Activated naive CD4-positive, alpha-beta T cell treated with anti-CD3 and anti-CD28 coated beads, Interleukin-2, amount 50 U/mL, for 72 hours (primary cell): Measurements from ENCODE around the gene GSG1. TPM values are rescaled to one million over a fixed set of nuclear protein-coding genes. Genes with fewer than 3 reads are reported as not detected.
"Not testable (repeated sequence)": the region's sequence is repeated elsewhere in the genome, so short reads cannot be mapped to it uniquely, and the experiment has no call there.

Source experiments
- ATAC-seq, 2 donors: fragments of 150-1000 bp; cut with Tn5 transposase; 2 replicates each; pipeline ENCODE4 v1.10.0; 2021; ENCODE audit warnings: mild to moderate bottlenecking in 2 of 2, moderate library complexity in 2 of 2
- DNase-seq, 2 donors: peaks; one replicate each; pipeline ENCODE4 v3.0.0; 2021 to 2022; ENCODE audit warnings: low spot score in 2 of 2
- H3K27ac Mint-ChIP-seq, 2 donors: one replicate each; pipeline ENCODE4 v1.8.0; 2022; ENCODE audit warnings: mild to moderate bottlenecking in 2 of 2, mixed read lengths in 2 of 2
- H3K36me3 Mint-ChIP-seq, 2 donors: one replicate each; pipeline ENCODE4 v1.8.0; 2022; ENCODE audit warnings: mixed read lengths in 2 of 2
- H3K9me3 Mint-ChIP-seq, 2 donors: one replicate each; pipeline ENCODE4 v1.8.0; 2022; ENCODE audit warnings: mixed read lengths in 2 of 2
- total RNA-seq, 2 donors: library from RNA; stranded (reverse); gene quantifications; one replicate each; pipeline ENCODE4 v1.2.3, GENCODE V29; 2022

The GSG1 gene
- total RNA-seq, 2 donors from 2014 or later: not detected

DNA sequence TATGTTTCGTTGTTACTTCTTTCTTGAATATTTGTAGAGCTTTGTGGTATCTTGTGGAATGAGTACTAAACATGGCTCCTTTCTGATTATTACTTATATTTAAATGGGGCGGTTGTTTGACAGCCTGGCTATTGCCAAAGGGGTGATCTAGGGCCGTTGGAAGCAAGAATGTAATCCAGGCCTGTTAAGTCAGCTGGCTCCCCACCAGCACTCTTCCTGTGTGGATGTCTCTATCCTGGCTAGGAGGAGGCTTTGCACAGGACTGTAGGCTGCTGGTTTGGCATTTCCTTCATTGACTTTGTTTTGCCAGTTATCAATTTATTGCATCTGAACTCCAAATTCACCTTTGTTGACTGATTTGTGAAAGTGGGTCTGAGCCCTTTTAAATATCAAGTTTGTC lies 53.7 kb downstream of the GSG1 start:
- DNase-seq: no peak
- peaks cover 0 to 16% of the 10 kb centered on the region in 2 donors for H3K36me3 Mint-ChIP-seq
- no peak for ATAC-seq
- no peaks in the 10 kb centered on the region for H3K9me3 Mint-ChIP-seq
- H3K27ac Mint-ChIP-seq: no peak overlapping the region

- ATAC-seq: peak; percentile 33 to 90
- peaks cover 0 to 8% of the 10 kb centered on the region in 2 donors for H3K36me3 Mint-ChIP-seq
- no peak for DNase-seq
- H3K9me3 Mint-ChIP-seq: no peaks in the 10 kb centered on the region
- peak overlapping the region in 1 of 2 donors; percentile 79 for H3K27ac Mint-ChIP-seq
These were observed 56.5 kb downstream of the GSG1 start for GRCh38 chr12:13046964-13047363.

DNA sequence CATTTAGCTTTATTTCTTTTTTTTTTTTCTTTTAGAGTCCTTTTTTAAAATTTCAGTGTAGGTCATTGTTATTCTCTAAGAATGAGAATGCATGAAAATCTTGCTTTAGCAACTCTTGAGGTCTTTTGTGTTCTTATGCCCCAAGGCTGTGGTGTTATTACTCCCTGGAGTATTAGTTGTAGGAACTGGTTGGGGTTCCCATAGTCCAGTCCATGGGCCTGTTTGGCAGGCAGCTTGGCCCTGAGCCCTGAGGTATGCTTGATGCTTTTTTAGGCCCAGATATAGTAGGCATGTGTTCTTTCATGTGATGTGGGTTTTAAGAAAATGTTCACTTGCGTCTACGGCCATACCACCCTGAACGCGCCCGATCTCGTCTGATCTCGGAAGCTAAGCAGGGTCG lies 57.7 kb downstream of the GSG1 start:
- peaks cover 0 to 8% of the 10 kb centered on the region in 2 donors for H3K36me3 Mint-ChIP-seq
- no peaks in the 10 kb centered on the region for H3K9me3 Mint-ChIP-seq
- no peak for DNase-seq
- ATAC-seq: no peak
- peak overlapping the region in 1 of 2 donors; percentile 53 for H3K27ac Mint-ChIP-seq

- H3K27ac Mint-ChIP-seq: peak overlapping the region in 1 of 2 donors; percentile 81
- ATAC-seq (no peak), DNase-seq (no peak)
- no peaks in the 10 kb centered on the region for H3K9me3 Mint-ChIP-seq
- H3K36me3 Mint-ChIP-seq: peaks cover 0 to 8% of the 10 kb centered on the region in 2 donors
These were observed 58.6 kb downstream of the GSG1 start for GRCh38 chr12:13044906-13045299.

- H3K36me3 Mint-ChIP-seq: peaks cover 0 to 8% of the 10 kb centered on the region in 2 donors
- peak; percentile 82 to 94 for ATAC-seq
These were observed 59.2 kb downstream of the GSG1 start, which contains the start of gene FAM234B for GRCh38 chr12:13044002-13044905. Gene FAM234B, plus strand, starts transcription at chr12:13044381. Its CDS starts 23 bp downstream, at chr12:13044404.

DNA sequence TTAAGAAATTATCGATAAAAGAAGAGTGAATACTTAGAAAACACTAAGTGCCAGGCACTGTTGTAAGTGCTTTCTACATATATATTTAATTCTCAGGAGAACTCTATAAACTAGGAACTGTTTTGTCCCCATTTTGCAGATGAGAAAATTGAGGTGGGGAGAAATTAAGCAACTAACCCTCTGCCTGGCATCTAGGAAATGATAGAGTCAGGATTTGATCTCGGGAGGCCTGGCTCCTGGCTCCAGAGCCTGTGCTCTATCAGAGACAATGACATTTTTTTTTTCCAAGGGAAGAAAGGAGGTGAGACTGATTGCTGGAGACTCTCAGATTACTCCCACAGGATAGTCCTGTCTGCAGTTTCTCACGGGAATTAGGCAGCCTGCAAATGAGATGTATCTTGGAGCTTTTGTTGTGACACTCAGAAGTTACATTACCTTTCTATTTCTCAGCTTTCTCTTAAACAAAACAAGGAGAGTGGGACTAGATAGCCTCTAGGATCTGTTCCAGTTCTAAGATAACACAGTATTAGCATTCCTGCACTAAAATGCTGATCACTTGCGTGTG lies 60.7 kb downstream of the GSG1 start:
- no peak for DNase-seq
- ATAC-seq: no peak
- no peaks in the 10 kb centered on the region for H3K9me3 Mint-ChIP-seq
- no peak overlapping the region for H3K27ac Mint-ChIP-seq
- H3K36me3 Mint-ChIP-seq: no peaks in the 10 kb centered on the region

More at GRCh38 chr12:13044002-13044905, 59.2 kb downstream of the GSG1 start, which contains the start of gene FAM234B:
- no peaks in the 10 kb centered on the region for H3K9me3 Mint-ChIP-seq
- H3K27ac Mint-ChIP-seq: peak within 1 kb of the TSS; percentile 81 to 83
- peak; percentile 72 to 76 for DNase-seq

DNA sequence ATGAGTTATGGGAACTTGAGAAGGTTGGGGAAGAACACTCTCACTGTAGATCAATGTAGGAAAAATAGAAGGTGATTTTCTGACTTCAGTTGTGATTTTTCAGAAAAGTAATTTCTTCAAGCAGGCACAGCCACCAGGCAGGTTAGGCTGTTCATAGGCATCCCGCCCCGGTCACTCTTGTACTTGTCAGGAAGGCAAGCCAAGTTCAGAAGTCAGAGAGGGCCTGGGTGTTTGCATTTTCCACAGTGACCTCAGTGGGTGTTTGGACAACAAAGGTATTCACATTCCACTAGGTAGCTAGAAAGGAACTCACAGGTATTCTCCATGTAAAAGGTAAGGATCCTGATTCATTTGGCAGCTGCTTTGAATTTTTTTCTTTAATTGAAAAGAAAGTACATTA lies 62.2 kb downstream of the GSG1 start:
- H3K9me3 Mint-ChIP-seq: no peaks in the 10 kb centered on the region
- DNase-seq (no peak), ATAC-seq (no peak)
- H3K27ac Mint-ChIP-seq: no peak overlapping the region
- no peaks in the 10 kb centered on the region for H3K36me3 Mint-ChIP-seq

GRCh38 chr12:13039328-13039956 lies 64.0 kb downstream of the GSG1 start:
- no peak overlapping the region for H3K27ac Mint-ChIP-seq
- H3K36me3 Mint-ChIP-seq: no peaks in the 10 kb centered on the region
- no peak for ATAC-seq
- no peak for DNase-seq
- H3K9me3 Mint-ChIP-seq: no peaks in the 10 kb centered on the region

DNA sequence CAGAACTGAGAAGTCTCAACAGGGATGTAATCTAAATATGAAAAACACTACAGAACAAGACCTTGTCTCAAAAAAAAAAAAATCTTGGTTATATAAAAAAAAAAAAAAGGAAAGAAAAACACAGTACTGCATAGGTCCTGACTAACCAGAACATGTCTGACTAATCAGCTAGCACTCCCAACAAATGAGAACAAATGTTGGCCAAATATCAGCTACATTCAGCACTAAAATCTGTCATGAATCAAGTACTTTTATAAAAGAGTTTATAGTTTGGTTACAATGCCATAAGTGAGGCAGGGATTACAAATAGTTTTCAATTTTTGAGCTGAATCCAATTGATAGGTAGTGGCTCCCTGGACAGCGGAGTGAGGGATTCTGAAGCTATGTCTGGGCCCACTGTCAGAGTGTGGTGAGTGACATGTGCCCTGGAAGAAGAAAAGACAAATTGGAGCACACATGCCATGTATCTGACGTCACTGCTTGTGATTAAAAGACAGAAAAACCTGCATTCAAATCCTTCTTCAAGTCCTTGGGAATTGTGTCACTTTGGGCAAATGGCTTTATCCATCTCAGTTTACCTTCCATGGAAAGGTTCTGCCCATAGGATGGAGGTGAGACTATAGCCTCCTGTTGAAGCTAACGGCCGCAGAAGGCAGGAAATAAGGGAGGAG lies 64.8 kb downstream of the GSG1 start:
- ATAC-seq: no peak
- no peak for DNase-seq
- H3K27ac Mint-ChIP-seq: no peak overlapping the region
- no peaks in the 10 kb centered on the region for H3K9me3 Mint-ChIP-seq
- H3K36me3 Mint-ChIP-seq: no peaks in the 10 kb centered on the region

GRCh38 chr12:13036881-13037280 lies 66.6 kb downstream of the GSG1 start:
- no peak overlapping the region for H3K27ac Mint-ChIP-seq
- H3K9me3 Mint-ChIP-seq: no peaks in the 10 kb centered on the region
- ATAC-seq (no peak), DNase-seq (no peak)
- H3K36me3 Mint-ChIP-seq: no peaks in the 10 kb centered on the region

DNA sequence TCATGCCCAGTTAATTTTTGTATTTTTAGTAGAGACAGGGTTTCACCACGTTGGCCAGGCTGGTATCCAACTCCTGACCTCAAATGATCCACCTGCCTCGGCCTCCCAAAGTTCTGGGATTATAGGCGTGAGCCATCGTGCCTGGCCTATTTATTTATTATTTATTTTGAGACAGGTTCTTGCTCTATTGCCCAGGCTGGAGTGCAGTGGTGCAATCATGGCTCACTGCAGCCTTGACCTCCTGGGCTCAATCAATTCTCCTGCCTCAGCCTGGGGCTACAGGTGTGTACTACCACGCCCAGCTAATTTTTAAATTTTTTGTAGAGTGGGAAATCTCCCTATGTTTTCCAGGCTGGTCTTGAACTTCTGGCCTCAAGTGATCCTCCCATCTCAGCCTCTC lies 68.1 kb downstream of the GSG1 start:
- DNase-seq, H3K36me3 Mint-ChIP-seq, H3K9me3 Mint-ChIP-seq, H3K27ac Mint-ChIP-seq, ATAC-seq: not testable (repeated sequence)

Other genes with a start within 250 kb of the GSG1 start
- under 1 TPM; 0.30 to 0.80 TPM for gene GPRC5A, start 212.1 kb downstream of the GSG1 start, total RNA-seq
- gene GPRC5D, start 151.5 kb downstream of the GSG1 start, total RNA-seq: not detected
- gene HEBP1, start 103.4 kb downstream of the GSG1 start, total RNA-seq: 10 to 100 TPM; 25.0 to 34.2 TPM
- gene FAM234B, start 59.3 kb downstream of the GSG1 start, total RNA-seq: 10 to 100 TPM in 1 of 2 donors, 1 to 10 TPM in 1; 6.2 to 17.2 TPM
- 1 to 10 TPM; 1.4 to 9.2 TPM for gene EMP1, start 93.1 kb upstream of the GSG1 start, total RNA-seq